Activated CD8-positive, alpha-beta memory T cell treated with anti-CD3 and anti-CD28 coated beads, Interleukin-2, amount 50 U/mL, for 1 hour (primary cell): ENCODE results near the gene VCAM1.

Source experiments
- DNase-seq: peaks from one replicate; pipeline ENCODE4 v3.0.0-alpha.2; 2020; ENCODE audit errors: extremely low read depth

VCAM1 gene, protein sequence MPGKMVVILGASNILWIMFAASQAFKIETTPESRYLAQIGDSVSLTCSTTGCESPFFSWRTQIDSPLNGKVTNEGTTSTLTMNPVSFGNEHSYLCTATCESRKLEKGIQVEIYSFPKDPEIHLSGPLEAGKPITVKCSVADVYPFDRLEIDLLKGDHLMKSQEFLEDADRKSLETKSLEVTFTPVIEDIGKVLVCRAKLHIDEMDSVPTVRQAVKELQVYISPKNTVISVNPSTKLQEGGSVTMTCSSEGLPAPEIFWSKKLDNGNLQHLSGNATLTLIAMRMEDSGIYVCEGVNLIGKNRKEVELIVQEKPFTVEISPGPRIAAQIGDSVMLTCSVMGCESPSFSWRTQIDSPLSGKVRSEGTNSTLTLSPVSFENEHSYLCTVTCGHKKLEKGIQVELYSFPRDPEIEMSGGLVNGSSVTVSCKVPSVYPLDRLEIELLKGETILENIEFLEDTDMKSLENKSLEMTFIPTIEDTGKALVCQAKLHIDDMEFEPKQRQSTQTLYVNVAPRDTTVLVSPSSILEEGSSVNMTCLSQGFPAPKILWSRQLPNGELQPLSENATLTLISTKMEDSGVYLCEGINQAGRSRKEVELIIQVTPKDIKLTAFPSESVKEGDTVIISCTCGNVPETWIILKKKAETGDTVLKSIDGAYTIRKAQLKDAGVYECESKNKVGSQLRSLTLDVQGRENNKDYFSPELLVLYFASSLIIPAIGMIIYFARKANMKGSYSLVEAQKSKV

DNA sequence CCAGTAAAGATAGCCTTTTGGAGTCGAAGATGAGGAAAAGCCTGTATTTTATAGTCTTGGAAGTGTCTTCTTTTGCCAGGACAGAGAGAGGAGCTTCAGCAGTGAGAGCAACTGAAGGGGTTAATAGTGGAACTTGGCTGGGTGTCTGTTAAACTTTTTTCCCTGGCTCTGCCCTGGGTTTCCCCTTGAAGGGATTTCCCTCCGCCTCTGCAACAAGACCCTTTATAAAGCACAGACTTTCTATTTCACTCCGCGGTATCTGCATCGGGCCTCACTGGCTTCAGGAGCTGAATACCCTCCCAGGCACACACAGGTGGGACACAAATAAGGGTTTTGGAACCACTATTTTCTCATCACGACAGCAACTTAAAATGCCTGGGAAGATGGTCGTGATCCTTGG lies at the start of gene VCAM1:
Gene VCAM1, plus strand, starts transcription at position 253 of the 400 bp plus-strand sequence. Its CDS starts 119 bp downstream, at position 372.
- no peak for DNase-seq

DNA sequence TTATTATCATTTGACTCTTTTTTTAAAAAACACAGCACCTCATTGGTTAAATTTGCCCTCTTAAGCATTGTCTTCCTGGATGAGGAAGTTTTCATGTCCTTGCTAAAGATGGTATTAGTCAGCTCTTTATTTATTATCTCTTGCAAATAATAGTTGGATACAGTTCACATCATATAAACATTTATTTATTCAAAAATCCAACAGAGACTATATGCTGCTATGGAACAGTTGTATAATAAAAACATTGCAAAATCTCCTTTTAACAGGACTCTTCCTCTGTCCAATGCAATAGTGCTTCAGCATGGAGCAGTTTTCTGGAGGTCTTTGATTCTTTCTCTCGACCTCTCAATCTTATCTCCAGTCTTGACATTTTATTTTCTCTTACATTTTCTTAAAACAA lies 49.5 kb upstream of the VCAM1 start:
- DNase-seq, result no peak

- no peak for DNase-seq
These were observed 47.9 kb upstream of the VCAM1 start for GRCh38 chr1:100671601-100672000.

DNA sequence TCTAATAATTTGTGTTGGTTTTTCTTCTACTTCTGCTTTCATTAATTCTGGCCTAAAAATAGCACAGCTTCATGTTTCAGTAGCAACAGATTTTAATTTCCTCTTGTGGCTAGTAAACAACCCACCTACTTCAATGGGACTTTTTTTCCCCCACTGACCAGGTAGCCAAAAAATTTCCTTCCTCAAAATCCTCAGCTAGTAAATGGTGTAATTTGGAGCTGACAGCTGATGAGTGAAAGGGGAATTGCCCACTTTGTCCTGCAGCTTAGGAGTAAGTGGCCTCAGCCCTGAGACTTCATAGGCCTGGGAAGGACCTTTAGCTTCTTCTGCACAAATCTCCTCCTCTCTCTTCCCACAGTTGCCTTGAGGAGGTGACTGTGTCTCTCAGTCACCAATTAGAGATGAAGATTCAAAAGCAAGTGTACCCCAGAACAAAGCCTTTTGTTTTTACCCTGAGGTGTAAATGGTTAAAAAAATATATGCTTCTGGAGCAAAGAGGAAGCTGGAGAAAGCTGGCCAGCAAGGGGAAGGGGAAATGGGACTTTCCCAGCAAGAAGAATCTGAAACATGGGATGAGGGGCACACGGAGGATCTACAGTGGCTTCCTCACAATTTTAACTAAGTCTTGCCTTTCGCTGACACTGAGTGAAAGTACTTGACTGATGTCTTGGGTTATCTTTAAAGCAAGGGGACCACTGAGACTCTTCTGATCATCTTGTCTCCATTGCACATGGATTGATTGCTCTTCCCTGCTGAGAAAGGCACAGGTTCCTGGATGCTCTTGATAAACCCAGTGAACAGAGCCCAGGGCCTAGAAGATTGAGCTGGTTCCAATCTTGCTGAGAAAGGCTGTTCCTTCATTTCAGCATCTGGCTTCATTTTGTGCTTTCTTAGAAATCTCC lies 35.8 kb upstream of the VCAM1 start:
- DNase-seq, result no peak

DNA sequence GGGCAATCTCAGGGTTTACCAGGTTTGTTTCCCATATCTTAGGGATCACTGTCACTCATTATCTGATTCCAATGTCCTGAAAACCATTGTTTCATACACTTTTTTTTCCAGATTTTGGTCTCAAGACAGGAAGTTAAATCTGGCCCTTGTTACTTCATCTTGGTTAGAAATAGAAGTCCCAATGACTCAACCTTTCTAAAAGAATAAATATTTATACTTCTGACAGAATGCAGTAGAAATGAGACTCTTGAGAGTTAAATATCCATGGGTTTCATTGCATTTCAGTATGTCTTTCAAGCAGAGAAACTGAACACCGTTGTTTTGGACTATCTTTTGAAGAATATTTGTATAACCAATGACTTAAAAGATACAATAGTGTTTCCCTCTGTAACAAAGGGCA lies 19.8 kb upstream of the VCAM1 start:
- no peak for DNase-seq

- no peak for DNase-seq
These were observed 19.0 kb upstream of the VCAM1 start for GRCh38 chr1:100700586-100700985.

DNA sequence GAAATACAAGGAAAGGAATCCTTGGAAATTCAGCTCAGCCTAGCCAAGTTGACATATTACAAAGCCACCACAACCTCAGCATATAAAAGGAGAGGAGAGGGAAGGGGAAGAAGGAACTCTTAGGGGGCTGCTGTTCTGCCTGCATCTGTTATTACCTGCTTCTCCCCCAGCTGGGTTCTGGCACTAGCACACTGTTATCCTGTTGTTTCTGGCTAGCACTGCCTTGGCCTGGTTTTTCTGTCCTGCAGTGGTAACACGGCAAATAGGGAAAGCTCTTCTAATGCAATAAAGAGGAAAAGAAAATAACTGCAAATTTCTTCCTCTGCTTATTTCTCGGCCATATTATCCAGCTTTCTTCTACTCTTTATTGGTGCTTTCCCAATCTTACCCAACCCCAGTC lies 16.5 kb upstream of the VCAM1 start:
- no peak for DNase-seq

- no peak for DNase-seq
These were observed 15.8 kb upstream of the VCAM1 start for GRCh38 chr1:100703716-100704115.

- no peak for DNase-seq
These were observed 15.1 kb upstream of the VCAM1 start for GRCh38 chr1:100704473-100704872.

- DNase-seq, result no peak
These were observed 13.2 kb upstream of the VCAM1 start for GRCh38 chr1:100706296-100706695.

GRCh38 chr1:100706856-100707255 lies 12.7 kb upstream of the VCAM1 start:
- DNase-seq, result no peak

GRCh38 chr1:100708476-100709062 lies 11.0 kb upstream of the VCAM1 start:
- no peak for DNase-seq

DNA sequence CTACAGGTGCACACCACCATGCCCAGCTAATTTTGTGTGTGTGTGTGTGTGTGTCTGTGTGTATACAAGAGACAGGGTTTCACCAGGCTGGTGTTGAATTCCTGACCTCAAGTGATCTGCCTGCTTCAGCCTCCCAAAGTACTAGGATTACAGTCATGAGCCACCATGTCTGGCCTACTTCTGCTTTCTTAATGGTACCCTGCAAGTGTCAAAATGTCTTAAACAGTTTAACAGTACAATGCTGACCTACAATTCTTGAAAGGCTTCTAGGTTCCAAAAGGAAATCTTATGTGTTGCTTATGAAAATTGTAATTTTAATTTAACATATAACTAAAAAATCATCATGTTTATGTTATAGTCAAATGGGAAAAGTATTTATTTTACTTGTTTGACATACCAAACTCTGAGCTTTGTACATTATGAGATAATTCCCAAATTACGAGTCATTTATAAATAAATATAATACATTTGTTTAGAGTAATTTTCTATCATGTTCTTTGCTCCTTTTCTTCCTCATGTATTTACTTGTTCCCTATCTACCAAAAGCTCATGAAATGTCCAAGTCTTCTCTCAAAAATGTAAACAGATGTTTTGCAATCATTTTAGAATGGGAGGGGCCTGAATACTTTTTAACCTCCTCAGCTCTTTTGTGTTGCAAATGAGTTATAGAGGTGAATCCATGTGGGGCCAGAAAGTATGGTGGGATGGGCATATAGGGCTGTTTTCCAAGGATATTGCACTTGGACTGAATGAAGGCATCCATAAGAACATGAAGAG lies 8.4 kb upstream of the VCAM1 start:
- no peak for DNase-seq

- DNase-seq, result peak; percentile 72
These were observed 6.5 kb upstream of the VCAM1 start for GRCh38 chr1:100713027-100713426.

DNA sequence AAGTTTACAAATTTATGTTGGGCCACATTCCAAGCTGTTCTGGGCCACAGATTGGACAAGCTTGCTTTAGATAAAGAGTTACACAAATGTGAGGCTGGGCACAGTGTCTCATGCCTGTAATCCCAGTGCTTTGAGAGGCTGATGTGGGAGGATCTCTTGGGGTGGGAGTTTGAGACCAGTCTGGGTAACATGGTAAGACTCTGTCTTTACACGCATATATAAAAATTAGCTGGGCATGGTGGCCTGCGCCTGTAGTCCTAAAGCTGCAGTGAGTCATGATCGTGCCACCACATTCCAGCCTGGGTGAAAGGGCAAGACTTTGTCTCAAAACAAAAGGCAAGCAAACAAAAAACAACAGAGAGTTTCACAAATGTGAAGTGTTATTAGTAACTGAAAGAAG lies 5.9 kb upstream of the VCAM1 start:
- DNase-seq, result no peak

DNA sequence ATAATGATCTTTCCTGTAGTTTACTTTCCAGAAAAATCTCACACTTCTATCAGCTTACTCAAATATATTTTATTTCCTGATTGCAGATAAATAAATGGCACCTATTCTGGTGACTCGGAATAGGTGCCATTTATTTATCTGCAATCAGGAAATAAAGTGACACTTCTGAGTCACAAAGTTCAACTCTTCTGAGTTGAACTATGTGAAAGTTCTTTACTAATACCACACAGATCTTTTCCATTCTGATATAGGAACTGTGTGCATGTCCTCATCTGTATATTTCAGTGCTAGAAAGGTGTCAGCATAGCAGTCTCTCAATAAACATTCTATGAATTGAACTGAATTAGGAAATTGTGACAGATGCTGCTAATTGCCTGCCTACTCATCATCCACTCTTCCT lies 4.9 kb upstream of the VCAM1 start:
- no peak for DNase-seq

- no peak for DNase-seq
These were observed 2.3 kb upstream of the VCAM1 start for GRCh38 chr1:100717218-100717617.

GRCh38 chr1:100718581-100718980 lies 961 bp upstream of the VCAM1 start:
- no peak for DNase-seq

GRCh38 chr1:100720101-100720500 lies 559 bp downstream of the VCAM1 start:
- DNase-seq, result no peak

GRCh38 chr1:100720751-100721150 lies 1.2 kb downstream of the VCAM1 start:
- DNase-seq, result no peak
